NCI-H2196 (cell line): ENCODE results near the gene BRAT1.
A peak's percentile ranks its signal among the peaks of the same experiment; 100 is the strongest.
"Not testable (repeated sequence)": the region's sequence is repeated elsewhere in the genome, so short reads cannot be mapped to it uniquely, and the experiment has no call there.

ENCODE experiments used
- DNase-seq: peaks from one replicate; lab custom pipeline; 2025; ENCODE audit not compliant: unreplicated experiment; lab: John Stamatoyannopoulos, UW

The BRAT1 gene

DNA sequence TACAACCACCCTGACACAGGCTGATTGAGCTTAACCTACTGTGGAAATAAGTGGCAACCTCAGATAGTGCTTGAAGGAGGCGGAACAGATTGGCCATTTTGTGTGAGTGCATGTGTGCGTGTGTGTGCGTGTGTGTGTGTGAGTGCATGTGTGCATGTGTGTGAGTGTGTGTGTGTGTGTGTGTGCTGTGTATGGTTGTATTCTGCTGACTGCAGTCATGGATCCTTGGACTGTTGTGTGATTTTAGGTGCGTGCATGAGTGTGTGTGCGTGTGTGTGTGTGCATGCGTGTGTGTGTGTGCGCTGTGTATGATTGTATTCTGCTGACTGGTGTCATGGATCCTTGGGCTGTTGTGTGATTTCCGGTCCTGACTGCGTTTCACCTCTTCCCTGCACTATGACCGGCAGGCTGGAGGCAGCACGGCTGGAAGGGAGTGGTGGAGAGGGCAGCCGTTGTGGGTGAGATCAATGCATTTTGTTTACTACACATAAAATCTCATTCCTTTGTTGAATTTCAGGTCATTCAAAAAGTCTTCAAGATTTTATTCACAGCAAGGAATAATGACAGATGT, 9.7 kb upstream of the BRAT1 start:
- DNase-seq, result no peak

DNA sequence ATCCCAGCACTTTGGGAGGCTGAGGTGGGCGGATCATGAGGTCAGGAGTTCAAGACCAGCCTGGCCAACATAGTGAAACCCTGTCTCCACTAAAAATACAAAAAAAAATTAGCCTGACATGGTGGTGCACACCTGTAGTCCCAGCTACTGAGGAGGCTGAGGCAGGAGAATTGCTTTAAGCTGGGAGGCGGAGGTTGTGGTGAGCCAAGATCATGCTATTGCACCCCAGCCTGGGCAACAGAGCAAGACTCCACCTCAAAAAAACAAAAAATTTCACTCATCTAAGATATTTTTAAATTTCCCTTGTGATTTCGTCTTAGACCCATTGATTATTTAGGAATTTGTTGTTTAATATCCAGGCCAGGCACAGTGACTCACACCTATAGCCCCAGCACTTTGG, 8.6 kb upstream of the BRAT1 start:
- not testable (repeated sequence) for DNase-seq

GRCh38 chr7:2559283-2559950, 4.1 kb upstream of the BRAT1 start:
- DNase-seq, result no peak

GRCh38 chr7:2558629-2559282, 3.4 kb upstream of the BRAT1 start, which contains the start of gene IQCE:
Gene IQCE (plus strand): TSS chr7:2558979. CDS start chr7:2559182, 203 bp downstream.
- DNase-seq, result peak; percentile 93

- no peak for DNase-seq
Measured at GRCh38 chr7:2554661-2555111, 638 bp downstream of the BRAT1 start.

DNA sequence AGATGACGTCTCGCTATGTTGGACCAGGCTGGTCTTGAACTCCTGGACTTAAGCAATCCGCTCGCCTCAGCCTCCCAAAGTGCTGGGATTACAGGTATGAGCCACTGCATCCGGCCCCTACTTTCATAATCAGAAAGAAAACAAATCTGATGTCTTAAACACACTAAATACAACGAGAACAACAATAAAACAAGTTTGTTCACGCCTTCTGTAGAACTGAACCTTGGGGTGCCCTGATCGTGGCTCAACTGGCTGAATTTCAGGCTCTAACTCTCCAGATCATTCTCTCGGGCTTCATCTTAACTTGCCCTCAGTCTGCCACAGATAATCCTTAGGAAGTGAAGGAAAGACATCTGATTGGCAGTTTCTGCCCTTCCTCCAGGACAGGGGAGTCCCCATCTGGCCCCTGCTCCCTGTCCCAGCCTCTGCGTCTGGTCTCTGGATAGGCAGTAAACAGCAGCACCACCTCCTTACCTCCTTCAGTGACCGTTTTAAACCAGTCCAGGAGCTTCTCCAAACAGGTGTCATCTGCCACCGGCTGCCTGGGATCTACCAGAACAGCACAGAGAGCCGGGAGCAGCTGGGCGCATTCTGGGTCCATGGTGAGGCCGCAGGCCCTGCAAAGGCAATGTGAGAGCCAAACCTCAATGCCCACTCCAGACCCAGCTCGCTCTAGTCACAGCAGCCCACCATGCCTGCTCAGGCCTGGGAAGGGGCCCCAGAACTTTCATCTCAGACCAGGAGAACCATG, 1.3 kb downstream of the BRAT1 start:
- no peak for DNase-seq

GRCh38 chr7:2553108-2553507, 2.2 kb downstream of the BRAT1 start:
- DNase-seq, result no peak

DNA sequence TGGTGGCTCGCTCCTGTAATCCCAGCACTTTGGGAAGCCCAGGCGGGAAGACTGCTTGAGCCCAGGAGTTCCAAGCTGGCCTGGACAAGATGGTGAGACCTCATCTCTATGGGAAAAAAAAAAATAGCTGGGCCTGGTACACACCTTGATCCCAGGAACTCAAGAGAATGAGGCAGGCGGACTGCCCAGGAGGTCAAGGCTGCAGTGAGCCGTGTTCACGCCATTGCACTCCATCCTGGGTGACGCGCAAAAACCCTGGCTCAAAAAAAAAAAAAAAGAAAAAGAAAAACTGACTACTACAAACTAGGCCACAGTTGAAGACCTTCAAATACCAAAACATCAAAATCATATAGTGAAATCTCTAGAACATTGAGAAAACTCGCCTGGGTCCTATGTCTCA, 3.9 kb downstream of the BRAT1 start:
- no peak for DNase-seq

DNA sequence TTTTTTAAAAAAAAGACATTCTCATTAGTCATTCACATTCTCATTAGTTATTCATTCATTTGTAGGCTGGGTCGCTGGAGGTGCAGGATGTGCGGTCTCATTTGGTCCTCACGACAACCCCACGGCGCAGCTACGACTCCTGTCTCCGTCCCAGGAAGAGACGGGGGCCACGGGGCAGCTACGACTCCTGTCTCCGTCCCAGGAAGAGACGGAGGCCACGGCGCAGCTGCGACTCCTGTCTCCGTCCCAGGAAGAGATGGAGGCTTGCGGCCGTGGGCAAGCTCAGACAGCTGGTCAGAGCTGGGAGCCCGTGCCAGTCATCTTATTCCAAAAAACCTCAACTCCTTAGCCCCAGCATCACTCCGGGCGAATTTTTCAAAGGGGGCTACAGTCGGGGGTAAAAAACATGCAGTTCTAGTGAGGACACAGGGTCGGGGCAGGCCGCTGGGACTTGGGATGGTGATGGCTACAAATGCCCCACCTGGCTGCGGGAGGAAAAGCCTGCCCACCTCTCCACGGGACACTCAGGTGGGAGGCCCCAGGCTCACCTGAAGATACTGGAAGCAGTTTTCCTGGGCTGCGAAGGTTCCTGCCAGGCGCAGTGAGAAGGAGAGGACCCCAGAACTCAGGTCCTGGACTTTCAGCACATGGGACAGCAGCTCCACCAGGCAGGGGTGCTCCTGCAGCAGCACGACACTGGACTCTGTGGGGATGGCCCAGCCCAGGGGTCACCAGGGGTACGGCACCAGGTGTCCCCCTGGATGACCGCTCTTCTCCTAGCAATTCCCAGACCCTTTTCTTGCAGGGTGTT, 8.3 kb downstream of the BRAT1 start:
- no peak for DNase-seq

DNA sequence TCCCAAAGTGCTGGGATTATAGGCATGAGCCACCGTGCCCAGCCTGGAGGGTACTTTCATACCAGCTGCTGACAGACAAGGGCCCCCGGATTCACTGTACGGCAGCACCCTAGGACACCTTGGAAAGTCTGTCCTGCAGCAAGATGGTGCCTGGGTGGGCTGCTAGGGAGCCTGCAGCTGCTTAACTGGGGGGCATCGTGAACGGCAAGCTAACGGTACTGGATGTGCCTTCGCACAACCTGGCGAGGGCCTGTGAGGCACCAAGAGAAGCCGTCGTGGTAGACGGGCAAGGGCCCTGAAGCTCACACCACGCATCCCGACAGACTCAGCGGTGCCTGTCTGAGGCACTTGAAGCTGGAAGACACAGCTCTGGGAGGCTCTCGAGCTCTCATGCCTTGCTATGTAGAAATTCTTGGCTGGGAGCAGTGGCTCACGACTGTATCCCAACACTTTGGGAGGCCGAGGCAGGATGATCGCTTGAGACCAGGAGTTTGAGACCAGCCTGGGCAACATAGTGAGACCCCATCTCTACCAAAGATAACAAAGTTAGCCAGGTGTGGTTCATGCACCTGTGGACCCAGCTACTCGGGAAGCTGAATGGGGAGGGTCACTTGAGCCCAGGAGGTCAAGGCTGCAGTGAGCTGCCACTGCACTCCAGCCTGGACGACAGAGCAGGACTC, 9.4 kb downstream of the BRAT1 start:
- DNase-seq, result no peak

GRCh38 chr7:2544541-2545188, 10.7 kb downstream of the BRAT1 start:
- no peak for DNase-seq

DNA sequence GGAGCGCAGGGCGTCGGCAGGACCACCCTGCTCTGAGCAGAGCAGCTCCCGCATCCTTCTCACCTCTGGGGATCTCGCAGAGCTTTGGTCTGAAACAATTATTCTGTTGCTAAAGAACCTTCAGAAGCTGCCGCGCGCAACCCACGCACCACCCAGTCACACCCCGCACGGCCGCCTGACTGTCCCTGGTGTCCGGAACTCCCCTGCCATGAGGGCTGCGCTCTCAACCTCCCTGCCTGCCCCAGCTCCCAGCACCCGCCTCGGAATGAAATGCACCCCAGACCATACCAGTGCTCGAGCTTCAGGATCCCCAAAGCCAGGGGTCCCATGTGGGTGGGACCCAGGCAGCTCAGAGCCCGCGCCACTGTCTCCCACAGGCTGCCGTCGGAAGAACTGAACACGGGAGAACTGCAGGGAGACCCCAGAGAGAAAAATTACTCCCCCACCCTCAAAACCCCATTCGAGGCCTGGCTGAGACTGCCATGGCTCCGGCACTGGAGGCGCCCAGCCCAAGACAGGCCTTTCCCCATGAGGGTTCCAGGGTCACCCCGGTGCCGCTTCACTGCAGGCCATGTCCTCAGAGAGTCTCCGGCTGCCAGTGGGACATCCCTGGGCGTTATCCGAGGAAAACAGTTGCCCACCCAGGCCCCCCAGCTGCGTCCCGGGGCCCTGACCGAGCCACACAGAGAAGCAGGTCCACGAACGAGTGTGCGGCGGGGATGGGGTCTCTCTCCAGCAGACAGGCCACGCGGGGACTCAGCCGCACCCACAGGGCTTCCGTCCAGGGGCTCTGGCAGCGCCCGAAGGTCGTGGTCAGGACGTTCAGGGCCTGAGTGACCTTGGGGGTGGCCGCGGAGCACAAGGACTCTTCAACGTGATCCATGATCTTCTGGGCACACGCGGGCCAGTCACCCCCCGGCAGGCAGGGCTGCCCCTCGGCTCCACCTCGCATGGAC, 12.1 kb downstream of the BRAT1 start:
- no peak for DNase-seq

DNA sequence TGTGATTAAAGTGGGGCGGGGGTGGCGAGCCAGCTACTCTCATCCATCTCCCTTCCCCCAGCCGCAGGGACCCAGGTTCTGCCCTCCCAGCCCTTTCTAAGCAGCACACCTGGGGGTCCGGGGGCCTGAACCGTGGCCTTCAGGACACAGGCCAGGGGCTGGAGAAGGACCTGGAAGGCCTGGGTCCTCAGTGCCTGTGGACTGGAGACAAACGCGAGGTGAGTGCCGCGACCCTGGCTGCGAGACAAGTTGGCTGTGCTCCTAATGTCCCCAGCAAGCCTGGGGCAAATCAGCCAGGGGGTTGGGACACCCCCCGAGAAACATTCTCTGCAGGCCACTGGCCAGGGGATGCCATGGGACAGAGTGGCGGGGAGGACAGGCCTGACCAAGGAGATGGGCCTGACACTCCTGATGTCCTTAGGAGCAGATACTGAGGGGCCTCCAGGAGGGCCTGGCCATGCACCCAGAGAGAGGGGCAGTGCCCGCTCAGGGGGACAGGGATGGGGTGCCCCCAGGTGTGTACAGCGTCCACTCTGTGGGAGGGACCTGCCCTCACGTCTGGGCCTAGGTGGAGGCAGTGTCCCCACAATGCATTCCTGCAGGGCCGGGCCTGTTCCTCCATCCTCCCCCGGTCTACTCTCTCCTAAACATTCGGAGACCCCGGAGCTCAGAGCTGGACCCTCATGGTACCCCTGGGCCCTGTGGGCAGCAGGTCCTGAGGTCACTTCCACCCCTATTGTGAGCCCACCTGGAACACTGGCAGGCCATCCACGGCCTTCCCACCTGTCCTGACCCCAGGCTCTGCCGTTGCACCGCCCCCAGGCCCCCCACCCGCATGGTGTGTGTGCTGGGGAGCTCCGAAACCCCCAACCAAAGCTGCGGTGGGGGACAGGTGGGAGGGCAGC, 13.1 kb downstream of the BRAT1 start:
- no peak for DNase-seq

- no peak for DNase-seq
Measured at GRCh38 chr7:2541291-2542010, 13.9 kb downstream of the BRAT1 start.

DNA sequence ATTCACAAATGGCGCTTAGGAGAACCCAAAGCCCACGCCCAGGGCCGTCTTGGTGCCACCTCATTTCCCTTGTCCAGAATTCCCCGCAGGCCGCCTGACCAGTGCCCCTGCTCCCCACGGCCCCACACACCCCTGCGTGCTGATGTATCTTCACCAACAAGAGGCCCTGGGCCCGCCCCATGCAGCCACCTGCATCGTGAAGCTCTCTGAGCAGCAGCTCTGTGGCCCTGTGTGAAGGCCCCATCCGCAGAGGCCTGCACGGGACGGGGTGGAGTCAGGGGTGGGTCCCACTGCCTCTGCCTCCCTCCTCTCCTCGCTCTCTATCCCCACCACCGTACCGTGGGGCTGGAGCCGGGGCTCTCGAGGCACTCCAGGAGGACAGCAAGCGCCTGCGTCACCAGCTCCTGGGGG, 14.7 kb downstream of the BRAT1 start:
- DNase-seq, result no peak

DNA sequence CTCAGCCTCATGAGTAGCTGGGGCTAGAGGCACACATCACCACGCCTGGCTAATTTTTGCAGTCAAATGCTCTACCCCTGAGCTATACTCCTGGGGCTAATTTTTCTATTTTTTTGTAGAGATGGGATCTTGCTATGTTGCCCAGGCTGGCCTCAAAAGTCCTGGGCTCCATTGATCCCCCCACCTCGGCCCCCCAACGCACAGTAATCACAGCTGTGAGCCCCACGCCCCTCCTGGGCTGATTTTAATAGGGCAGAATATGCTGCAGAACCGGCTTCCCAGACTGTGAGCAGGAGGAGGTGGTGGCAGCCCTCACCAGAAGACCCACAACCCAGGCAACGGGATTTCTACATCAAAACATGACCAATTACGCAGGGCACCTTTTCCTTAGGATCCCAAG, 15.2 kb downstream of the BRAT1 start:
- DNase-seq, result no peak
